DOHH2 (cell line): Measurements from ENCODE around the gene ETV6.

ENCODE experiments used
- CTCF ChIP-seq: fragments of 200-600 bp; sonication (generic); IDR thresholded peaks from one replicate; pipeline ENCODE4 v1.5.1; 2014; ENCODE audit warnings: antibody characterized with exemption, mild to moderate bottlenecking, low read depth, low read length; ENCODE audit not compliant: poor library complexity, severe bottlenecking
- EZH2phosphoT487 ChIP-seq: fragments of 200-600 bp; sonication (generic); IDR thresholded peaks from 2 replicates; pipeline ENCODE4 v1.6.1; 2017; ENCODE audit warnings: borderline replicate concordance, mild to moderate bottlenecking, antibody characterized with exemption, low read length, moderate library complexity, mixed read lengths

DNA sequence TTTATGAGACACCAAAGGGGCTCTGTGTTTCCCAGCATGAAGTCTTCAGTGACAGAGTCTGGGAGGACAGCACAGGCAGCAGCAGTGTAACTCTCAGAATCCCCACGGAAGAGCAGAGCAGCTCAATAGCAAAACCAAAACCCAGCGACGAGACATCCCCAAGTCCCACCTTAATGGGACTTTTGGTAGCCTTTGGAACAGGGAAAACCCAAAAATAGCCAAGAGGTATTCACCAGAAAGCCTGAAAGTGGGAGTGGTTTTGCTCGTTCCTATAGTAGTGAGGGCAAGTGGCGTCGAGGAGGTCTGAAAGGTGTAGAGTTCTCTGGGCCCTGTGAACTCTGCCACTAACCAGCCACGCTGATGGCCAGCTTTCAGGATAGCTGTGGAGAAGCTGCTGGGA, 174.6 kb downstream of the ETV6 start:
- TF ChIP-seq CTCF = no peak
- TF ChIP-seq EZH2phosphoT487 = no peak
